ENCODE data around the gene ATG4B.

Gene ATG4B

GRCh38 chr2:241721852-241722251 is 84.4 kb downstream of the ATG4B start:
- Histone ChIP-seq H3K9me3 (ENCODE audit: severe bottlenecking) (peaks cover 4% of the 10 kb centered on the region), H3K27ac (no peak overlapping the region), H3K36me3 (peaks cover 71% of the 10 kb centered on the region), H3K27me3 (ENCODE audit: insufficient read depth, low read depth, severe bottlenecking) (no peaks in the 10 kb centered on the region), H3K4me3 (ENCODE audit: low read depth, low read length) (no peak overlapping the region)
- no peak for DNase-seq
- TF ChIP-seq CTCF (IDR thresholded peaks at IDR 0.05; ENCODE audit: low read depth, low read length), result no peak

GRCh38 chr2:241722896-241723454 is 85.5 kb downstream of the ATG4B start:
- DNase-seq, result no peak
- peaks cover 4% of the 10 kb centered on the region for H3K9me3 ChIP-seq (ENCODE audit: severe bottlenecking)
- no peak overlapping the region for H3K27ac ChIP-seq
- no peak for TF ChIP-seq CTCF (IDR thresholded peaks at IDR 0.05; ENCODE audit: low read depth, low read length)
- H3K4me3 ChIP-seq (ENCODE audit: low read depth, low read length), result no peak overlapping the region
- peaks cover 66% of the 10 kb centered on the region for H3K36me3 ChIP-seq
- H3K27me3 ChIP-seq (ENCODE audit: insufficient read depth, low read depth, severe bottlenecking), result no peaks in the 10 kb centered on the region

Data from WERI-Rb-1 (cell line).